ENCODE data around the gene PZP.
"Not testable (repeated sequence)": the region's sequence is repeated elsewhere in the genome, so short reads cannot be mapped to it uniquely, and the experiment has no call there.

Gene PZP

DNA sequence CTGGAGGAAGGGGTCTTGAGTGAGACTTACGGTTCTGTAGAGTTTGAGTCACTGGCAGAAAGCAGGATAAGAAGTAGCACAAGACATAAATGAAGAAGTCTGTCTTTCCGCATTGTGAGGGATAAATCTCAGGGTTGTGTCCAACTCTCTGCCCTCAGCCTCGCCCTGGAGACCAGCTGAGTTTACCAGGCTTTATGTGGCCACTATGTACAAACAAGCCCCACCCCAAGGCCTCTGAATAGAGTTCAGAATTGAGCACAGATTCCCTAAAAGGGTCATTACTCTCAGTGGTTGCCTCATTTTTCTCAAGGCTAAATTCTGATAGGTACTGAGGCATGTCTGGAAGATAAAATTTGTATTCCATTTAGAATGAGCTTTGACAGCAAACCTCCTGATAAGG lies at the start of gene PZP:
PZP (minus strand) TSS at position 167 of the 400 bp plus-strand sequence; CDS start at position 113, 54 bp downstream.
- no peak for DNase-seq (ENCODE audit: low read depth in 2 of 2)

- DNase-seq (ENCODE audit: low read depth in 2 of 2): no peak
Observed at GRCh38 chr12:9256758-9257405, 48.7 kb upstream of the PZP start.

- no peak for DNase-seq (ENCODE audit: low read depth in 2 of 2)
Observed at GRCh38 chr12:9256341-9256740, 48.1 kb upstream of the PZP start.

DNA sequence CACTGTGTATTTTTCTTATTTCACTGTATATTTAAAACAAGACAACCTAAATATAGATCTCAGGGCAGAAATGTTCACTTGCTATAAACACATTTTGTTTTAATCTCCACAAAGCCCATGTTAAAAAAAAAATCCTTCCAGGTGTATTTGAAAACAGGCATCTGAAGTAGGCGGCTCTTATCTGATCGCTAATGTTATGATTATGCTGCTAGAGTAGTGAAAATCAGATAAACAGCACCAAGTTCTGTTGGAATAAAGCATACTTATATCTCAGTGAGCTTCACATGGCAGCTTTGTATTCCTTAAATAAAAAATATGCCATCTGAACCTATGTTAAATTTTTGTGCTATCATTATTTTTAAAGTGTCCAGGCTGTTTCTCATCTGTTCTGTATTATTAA lies 47.6 kb upstream of the PZP start:
- DNase-seq (ENCODE audit: low read depth in 2 of 2): no peak

GRCh38 chr12:9253464-9253863 lies 45.3 kb upstream of the PZP start:
- no peak for DNase-seq (ENCODE audit: low read depth in 2 of 2)

DNA sequence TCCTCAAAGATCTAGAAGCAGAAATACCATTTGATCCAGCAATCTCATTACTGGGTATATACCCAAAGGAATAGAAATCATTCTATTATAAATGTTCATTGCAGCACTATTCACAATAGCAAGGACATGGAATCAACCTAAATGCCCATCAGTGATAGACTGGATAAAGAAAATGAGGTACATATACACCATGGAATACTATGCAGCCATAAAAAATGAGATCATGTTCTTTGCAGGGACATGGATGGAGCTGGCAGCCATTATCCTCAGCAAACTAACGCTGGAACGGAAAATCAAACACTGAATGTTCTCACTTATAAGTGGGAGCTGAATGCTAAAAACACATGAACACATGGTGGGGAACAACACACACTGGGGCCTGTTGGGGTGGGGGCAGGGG lies 44.6 kb upstream of the PZP start:
- not testable (repeated sequence) for DNase-seq (ENCODE audit: low read depth in 2 of 2)

DNA sequence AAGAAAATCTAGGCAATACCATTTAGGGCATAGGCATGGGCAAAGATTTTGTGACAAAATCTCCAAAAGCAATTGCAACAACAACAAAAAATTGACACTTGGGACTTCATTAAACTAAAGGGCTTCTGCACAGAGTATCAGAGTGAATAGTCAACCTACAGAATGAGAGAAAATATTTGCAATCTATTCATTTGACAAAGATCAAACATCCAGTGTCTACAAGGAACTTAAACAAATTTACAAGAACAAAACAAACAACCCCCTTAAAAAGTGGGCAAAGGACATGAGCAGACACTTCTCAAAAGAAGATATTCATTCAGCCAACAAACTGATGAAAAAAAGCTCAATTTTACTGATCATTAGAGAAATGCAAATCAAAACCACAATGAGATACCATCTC lies 44.1 kb upstream of the PZP start:
- DNase-seq (ENCODE audit: low read depth in 2 of 2): no peak

- no peak for DNase-seq (ENCODE audit: low read depth in 2 of 2)
Observed at GRCh38 chr12:9248435-9248834, 40.2 kb upstream of the PZP start.

GRCh38 chr12:9244894-9245293 lies 36.7 kb upstream of the PZP start:
- peak in 1 of 2 donors; percentile 32 for DNase-seq (ENCODE audit: low read depth in 2 of 2)

DNA sequence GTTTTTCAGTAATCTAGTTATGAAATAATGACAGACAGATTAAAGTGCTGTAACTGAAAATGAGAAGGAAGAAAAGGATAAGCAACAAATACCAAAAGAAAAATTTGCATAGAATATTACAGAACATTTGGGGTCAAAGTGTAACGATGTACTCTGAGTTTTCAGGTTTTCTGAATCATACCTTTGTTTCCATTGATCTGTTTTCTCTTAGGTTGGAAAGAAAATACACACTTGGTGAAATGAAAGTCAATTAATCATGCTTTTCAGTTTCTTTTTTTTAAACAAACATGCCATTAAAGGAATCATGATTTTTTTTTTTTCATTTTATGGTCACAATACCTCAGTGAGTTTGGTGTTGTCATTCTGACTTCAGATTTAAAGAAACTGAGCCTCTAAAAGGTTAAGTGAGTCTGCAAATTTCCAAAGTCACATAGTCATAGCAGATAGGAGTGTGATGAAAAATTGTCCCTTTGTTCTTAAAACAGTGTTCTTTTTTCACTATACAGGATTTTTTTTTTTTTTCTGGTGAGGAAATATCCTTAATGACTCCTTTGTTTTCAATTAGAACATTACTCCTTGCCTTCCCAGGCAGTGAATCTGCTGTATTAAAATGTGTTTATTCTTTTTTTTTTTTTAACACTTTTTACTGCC lies 35.9 kb upstream of the PZP start:
- no peak for DNase-seq (ENCODE audit: low read depth in 2 of 2)

DNA sequence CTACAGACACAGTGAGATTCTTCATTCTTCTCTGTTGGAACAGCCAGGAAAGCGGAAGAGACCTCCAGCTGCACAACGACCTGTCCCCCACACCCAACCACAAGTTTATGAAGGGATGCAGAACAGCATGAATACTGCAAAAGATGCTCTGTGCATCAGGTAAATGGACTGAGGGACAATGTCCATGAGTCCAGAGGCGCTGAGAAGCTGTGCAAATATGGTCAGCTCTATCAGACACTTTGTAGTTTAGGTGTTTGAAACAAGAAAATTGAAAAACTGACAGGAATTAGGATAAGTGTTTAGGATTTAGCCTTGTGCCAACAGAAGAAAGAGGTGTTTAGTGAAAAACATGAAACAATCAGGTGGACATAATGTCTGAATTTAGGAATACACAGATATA lies 33.1 kb upstream of the PZP start:
- no peak for DNase-seq (ENCODE audit: low read depth in 2 of 2)

- no peak for DNase-seq (ENCODE audit: low read depth in 2 of 2)
Observed at GRCh38 chr12:9240776-9241175, 32.6 kb upstream of the PZP start.

- DNase-seq (ENCODE audit: low read depth in 2 of 2): not testable (repeated sequence)
Observed at GRCh38 chr12:9240004-9240635, 31.9 kb upstream of the PZP start.

- no peak for DNase-seq (ENCODE audit: low read depth in 2 of 2)
Observed at GRCh38 chr12:9237286-9237685, 29.1 kb upstream of the PZP start.

GRCh38 chr12:9235519-9235918 lies 27.3 kb upstream of the PZP start:
- no peak for DNase-seq (ENCODE audit: low read depth in 2 of 2)

DNA sequence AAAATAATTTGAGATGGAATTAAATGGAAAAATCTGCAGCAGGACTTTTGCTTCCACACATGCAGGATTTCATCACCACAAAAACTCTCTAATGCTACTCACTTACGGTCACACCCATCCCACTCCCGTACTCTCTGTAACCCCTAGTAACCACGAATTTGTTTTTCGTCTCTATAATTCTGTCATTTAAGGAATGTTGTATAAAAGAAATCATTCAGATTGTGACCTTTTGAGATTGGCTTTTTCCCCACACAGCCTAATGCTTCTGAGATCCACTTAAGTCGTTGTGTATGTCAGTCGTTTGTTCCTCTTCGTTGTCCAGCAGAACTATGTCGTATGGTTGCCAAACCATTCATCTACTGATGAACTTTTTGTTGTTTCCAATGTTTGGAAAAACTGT lies 19.8 kb upstream of the PZP start:
- DNase-seq (ENCODE audit: low read depth in 2 of 2): no peak

GRCh38 chr12:9223830-9224229 lies 15.6 kb upstream of the PZP start:
- DNase-seq (ENCODE audit: low read depth in 2 of 2): no peak

- no peak for DNase-seq (ENCODE audit: low read depth in 2 of 2)
Observed at GRCh38 chr12:9221483-9221882, 13.3 kb upstream of the PZP start.

- DNase-seq (ENCODE audit: low read depth in 2 of 2): not testable (repeated sequence)
Observed at GRCh38 chr12:9221011-9221410, 12.8 kb upstream of the PZP start.

- no peak for DNase-seq (ENCODE audit: low read depth in 2 of 2)
Observed at GRCh38 chr12:9214534-9214933, 6.3 kb upstream of the PZP start.

DNA sequence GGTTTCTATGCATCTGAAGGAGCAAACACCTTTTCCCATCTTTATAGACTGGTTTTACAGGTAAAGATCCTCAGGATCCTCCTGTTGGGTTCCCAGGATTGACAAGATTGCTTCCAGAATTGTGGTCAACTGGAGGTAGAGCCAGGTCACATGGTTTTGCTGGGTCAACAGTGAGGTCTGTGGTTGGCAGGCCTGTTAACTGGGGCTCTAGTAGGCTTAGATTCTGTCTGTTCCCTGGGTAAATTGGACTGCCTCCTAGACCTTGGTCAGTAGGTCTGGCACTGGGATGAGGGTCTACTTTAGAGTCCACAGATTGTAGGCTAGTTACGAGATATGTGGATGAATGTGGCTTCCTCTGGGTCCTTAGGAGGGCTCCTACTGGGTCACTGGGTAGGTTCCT lies 3.5 kb upstream of the PZP start:
- DNase-seq (ENCODE audit: low read depth in 2 of 2): no peak

DNA sequence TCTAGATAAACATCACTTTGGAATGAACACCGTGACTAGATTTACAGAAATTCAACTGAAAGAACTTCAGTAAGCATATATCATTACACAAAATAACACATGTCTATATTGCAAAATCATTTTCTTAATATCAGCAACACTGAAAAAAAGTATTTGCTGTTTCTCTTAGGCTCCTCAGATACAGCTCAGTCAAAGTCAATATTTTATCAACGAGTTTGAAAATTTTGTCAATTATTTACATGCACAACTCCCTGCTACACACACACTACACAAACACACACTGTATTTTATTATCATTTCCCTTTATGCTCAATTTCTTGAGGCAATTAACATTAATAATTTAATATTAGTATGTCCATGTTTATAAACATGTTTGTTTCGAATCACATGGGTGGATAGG lies 3.8 kb downstream of the PZP start:
- DNase-seq (ENCODE audit: low read depth in 2 of 2): no peak

DNA sequence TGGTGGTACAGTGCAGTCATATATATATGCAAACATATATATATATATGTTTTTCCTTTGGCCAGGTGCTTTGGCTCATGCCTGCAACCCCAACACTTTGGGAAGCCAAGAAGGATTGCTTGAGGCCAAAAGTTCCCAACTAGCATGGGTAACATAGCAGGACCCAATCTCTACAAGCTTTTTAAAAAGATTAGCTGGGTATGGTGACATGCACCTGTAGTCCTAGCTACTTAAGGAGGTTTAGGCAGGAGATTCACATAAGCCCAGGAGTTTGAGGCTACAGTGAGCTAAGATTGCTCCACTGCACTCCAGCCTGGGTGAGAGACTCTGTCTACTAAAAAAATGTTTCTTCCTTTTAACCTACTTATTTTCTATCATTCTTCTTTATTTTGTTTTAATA lies 10.2 kb downstream of the PZP start:
- no peak for DNase-seq (ENCODE audit: low read depth in 2 of 2)

Measured in stimulated activated CD4-positive, alpha-beta T cell treated with anti-CD3 and anti-CD28 coated beads, Interleukin-1b, Interleukin-23, amount 100 ng/mL, for 1 hour (primary cell).